Natural killer cell treated with Interleukin-12 subunit alpha and Interleukin-12 subunit beta and Interleukin-15 and Interleukin-18, amount 100 ng/mL, for 72 hours (primary cell): Measurements from ENCODE around the gene TMEM38B. TPM values are rescaled to one million over a fixed set of nuclear protein-coding genes. Genes with fewer than 3 reads are reported as not detected.
A peak's percentile ranks its signal among the peaks of the same experiment; 100 is the strongest.

ENCODE experiments used
- ATAC-seq, 2 donors: fragments of 150-1000 bp; cut with Tn5 transposase in 1 of 2; sonication (Bioruptor Pico), chemical (Tn5 transposase) in 1 of 2; 2 replicates each; pipeline ENCODE4 v1.10.0; 2021
- DNase-seq: peaks from one replicate; pipeline ENCODE4 v3.0.0; 2022; ENCODE audit warnings: low spot score
- H3K27ac Mint-ChIP-seq, 2 donors: 1 replicate in 1 of 2; 2 replicates in 1 of 2; pipeline ENCODE4 v1.8.0; 2022; ENCODE audit warnings: mixed read lengths in 2 of 2, mild to moderate bottlenecking in 1 of 2, moderate library complexity in 1 of 2
- H3K27me3 Mint-ChIP-seq, 2 donors: 1 replicate in 1 of 2; 2 replicates in 1 of 2; pipeline ENCODE4 v1.8.0; 2022; ENCODE audit warnings: mixed read lengths in 2 of 2
- H3K36me3 Mint-ChIP-seq: one replicate; pipeline ENCODE4 v1.8.0; 2022; ENCODE audit warnings: mixed read lengths
- H3K4me1 Mint-ChIP-seq, 2 donors: 1 replicate in 1 of 2; 2 replicates in 1 of 2; pipeline ENCODE4 v1.8.0; 2022; ENCODE audit warnings: low read depth in 2 of 2, mixed read lengths in 2 of 2, mild to moderate bottlenecking in 1 of 2
- H3K4me3 Mint-ChIP-seq: one replicate; pipeline ENCODE4 v1.8.0; 2022; ENCODE audit warnings: mixed read lengths
- H3K9me3 Mint-ChIP-seq: 2 replicates; pipeline ENCODE4 v1.8.0; 2022; ENCODE audit warnings: mixed read lengths
- total RNA-seq, 2 donors: library from RNA; stranded (reverse); gene quantifications; one replicate each; pipeline ENCODE4 v1.2.3, GENCODE V29; 2022

The TMEM38B gene
- total RNA-seq, 2 donors from 2014 or later = 13.7 TPM

DNA sequence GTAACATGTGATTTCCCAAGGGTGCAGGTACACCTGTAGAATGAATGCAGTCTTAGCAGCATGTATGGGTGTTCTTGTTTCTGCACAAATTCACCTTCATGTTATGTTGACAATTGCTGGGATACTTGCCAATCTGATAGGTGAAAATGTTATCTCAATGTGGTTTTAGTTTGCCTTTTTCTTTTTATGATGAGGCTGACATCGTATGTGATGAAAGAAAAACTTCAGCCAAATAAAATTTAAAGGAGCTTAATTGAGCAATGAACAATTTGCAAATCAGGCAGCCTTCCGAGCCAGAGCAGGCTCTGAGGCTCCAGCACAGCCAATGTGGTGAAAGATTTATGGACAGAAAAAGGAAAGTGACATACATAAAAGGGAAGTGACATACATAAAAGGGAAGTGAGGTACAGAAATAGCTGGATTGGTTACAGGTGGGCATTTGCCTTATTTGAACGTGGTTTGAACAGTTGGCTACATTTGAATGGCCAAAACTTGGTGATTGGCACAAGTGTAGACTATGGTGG is 21.6 kb upstream of the TMEM38B start:
- no peak for ATAC-seq
- H3K4me1 Mint-ChIP-seq = no peaks in the 10 kb centered on the region
- H3K36me3 Mint-ChIP-seq = no peaks in the 10 kb centered on the region
- no peak overlapping the region for H3K4me3 Mint-ChIP-seq
- DNase-seq = no peak
- no peaks in the 10 kb centered on the region for H3K9me3 Mint-ChIP-seq
- no peak overlapping the region for H3K27ac Mint-ChIP-seq
- peaks cover 16 to 27% of the 10 kb centered on the region in 2 donors for H3K27me3 Mint-ChIP-seq

DNA sequence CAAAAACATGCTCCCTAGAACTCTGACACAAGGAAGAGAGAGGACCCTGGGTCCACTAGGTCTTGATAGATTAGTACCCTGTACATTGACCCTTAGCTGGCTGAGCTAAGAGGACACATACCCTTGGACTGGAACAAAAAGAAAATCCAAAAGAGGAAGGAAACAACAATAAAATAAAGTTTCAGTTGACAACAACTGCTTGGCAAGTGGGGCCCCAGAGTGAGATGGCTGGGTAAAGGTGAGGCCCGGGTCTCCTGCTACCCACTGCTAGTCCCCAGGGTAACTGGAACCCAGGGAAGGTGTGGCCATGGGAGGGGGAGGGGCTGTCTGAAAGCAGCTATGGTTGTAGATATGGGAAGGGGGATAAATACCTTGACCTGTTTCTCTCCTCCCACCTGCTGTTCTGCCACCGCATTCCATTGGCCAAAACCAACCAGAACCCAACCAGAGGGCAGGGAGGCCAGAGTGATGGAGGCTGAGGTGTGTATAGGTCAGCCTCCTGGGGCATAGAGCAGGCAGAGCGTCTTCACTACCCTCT is 20.4 kb upstream of the TMEM38B start:
- no peaks in the 10 kb centered on the region for H3K36me3 Mint-ChIP-seq

DNA sequence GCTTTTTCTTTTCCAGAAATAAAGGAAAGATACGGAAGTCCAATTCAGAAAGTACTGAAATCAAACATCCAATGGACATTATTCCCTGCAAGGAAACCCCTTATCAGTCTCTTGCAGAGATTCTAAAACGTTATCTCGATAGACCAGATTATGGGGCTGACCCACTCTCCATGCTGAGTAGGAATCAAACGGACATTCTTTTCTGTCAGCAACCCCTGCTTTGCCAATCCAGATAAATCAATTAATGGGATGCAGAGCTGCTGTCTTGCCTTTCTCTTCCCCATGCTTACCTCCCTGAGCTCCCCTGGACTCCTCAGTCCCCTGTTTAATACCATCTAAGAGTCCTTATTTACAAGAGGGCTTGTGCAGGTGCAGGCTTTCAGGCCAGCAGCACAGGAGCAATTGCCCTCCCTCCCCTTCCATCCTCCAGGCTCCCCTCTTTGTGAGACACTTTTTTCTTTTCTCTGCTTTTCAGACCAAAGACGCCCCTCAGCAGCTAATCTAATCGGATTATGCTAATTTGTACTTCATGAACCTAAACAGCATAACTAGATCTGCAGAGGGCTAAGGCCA is 17.9 kb upstream of the TMEM38B start:
- Mint-ChIP-seq H3K36me3 (no peaks in the 10 kb centered on the region), H3K4me1 (no peaks in the 10 kb centered on the region), H3K27ac (no peak overlapping the region), H3K27me3 (peaks cover 7 to 12% of the 10 kb centered on the region in 2 donors), H3K4me3 (no peak overlapping the region), H3K9me3 (no peaks in the 10 kb centered on the region)
- ATAC-seq = no peak
- DNase-seq = no peak

More for the DNA sequence above, 20.4 kb upstream of the TMEM38B start:
- Mint-ChIP-seq H3K9me3 (no peaks in the 10 kb centered on the region), H3K27ac (no peak overlapping the region), H3K4me3 (no peak overlapping the region), H3K27me3 (peaks cover 14 to 26% of the 10 kb centered on the region in 2 donors), H3K4me1 (no peaks in the 10 kb centered on the region)
- DNase-seq (no peak), ATAC-seq (no peak)

DNA sequence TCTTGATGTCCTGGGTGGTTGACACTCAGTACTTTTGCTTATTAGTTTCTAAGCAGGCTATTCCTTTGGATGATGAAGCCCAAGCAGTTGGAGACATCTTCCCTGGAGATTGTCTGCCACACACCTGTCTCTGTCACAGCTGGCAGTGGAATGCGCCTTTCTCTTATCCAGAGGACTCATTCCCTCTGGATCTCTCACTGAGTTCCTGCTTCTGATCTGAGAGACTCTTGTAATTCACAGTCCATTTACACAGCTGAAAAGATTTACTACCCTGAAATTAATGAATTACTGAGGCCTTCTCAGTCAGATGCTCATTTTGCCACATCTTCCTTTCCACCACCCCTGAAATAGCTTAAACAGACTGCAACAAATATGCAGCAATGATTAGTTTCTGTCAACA is 16.2 kb upstream of the TMEM38B start:
- ATAC-seq = no peak
- Mint-ChIP-seq H3K9me3 (no peaks in the 10 kb centered on the region), H3K27ac (no peak overlapping the region), H3K27me3 (peaks cover 5% of the 10 kb centered on the region in 2 donors), H3K4me1 (no peaks in the 10 kb centered on the region), H3K36me3 (no peaks in the 10 kb centered on the region), H3K4me3 (no peak overlapping the region)
- DNase-seq = no peak

DNA sequence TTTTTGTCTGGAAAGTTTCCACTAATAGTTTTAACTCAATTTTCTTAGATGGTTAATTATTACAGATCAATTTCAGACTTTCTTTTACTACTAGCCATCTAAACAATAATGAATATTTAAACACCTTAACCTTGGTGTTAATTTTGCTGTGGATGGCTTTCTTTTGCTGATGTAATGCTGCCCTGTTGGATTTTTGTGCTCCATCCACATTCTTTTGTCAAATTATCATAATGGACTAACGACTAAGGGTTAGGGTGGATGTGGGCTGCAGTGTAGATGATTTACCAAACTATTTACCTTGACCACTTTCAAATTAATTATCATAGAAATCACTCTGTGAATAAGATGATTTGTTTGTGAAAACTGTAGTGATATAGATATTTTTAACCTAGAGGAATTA is 15.6 kb upstream of the TMEM38B start:
- Mint-ChIP-seq H3K4me1 (no peaks in the 10 kb centered on the region), H3K27me3 (peaks cover 0 to 4% of the 10 kb centered on the region in 2 donors)
- ATAC-seq = no peak

DNA sequence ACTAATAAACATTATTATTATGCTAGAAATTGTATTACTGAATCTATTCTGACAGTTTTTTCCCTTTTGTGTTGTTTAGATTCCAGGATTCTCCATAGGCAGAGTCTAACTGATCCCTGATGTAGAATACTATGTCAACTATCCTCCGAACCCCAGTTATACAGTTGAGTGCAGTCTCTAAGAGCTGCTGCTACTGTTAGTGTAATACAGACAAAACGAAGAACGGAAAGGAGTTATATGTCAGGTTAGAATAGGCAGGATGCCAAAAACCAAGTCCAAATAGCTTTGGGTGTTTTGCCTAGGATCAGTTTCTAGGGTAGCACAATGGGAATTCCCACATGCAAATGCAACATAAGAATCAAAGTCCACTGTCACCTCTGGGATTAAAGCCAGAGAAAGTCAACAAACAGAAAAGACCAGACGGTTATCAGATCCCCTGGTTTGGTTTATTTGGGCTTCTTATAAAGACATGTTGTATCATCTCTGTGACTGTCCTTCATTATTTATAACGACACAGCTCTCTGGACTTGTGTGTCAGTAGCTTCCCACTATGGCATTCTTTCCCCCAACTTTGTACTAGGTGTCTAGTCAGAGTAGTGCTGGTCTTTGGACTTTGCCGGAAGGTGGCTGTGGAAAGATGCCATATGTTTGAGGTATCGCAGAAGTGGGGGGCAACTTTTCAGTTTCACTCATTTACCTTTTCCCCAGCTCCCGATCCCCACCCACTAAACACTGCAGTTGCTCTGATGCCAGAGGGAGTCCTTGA is 14.9 kb upstream of the TMEM38B start:
- H3K27ac Mint-ChIP-seq = no peak overlapping the region
- no peaks in the 10 kb centered on the region for H3K4me1 Mint-ChIP-seq
- ATAC-seq (no peak), DNase-seq (no peak)
- no peaks in the 10 kb centered on the region for H3K36me3 Mint-ChIP-seq
- H3K4me3 Mint-ChIP-seq = no peak overlapping the region
- H3K27me3 Mint-ChIP-seq = peaks cover 0 to 3% of the 10 kb centered on the region in 2 donors
- no peaks in the 10 kb centered on the region for H3K9me3 Mint-ChIP-seq

More for the DNA sequence above, 15.6 kb upstream of the TMEM38B start:
- DNase-seq = no peak
- Mint-ChIP-seq H3K27ac (no peak overlapping the region), H3K4me3 (no peak overlapping the region), H3K9me3 (no peaks in the 10 kb centered on the region), H3K36me3 (no peaks in the 10 kb centered on the region)

DNA sequence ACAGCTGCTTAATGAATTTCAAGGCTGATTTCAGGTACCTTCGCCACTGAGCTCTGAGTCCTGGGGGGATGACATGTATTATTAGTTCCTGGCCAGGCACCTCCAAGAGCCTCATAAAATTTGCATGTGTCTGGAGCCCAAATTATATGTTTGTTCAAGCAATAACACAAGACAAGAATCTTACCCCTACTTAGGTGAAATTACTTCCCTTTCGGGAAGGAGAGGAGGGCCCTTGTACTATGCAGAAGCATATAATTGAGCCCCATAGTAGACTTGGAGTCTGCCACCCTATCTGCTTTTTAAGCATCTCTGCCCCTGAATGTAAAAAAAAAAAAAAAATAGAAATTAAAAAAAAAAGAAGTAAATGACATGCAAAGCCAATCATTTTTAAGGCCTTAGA is 13.0 kb upstream of the TMEM38B start:
- no peak for DNase-seq
- Mint-ChIP-seq H3K27ac (no peak overlapping the region), H3K4me3 (no peak overlapping the region), H3K9me3 (no peaks in the 10 kb centered on the region), H3K4me1 (no peaks in the 10 kb centered on the region), H3K27me3 (peaks cover 5 to 8% of the 10 kb centered on the region in 2 donors), H3K36me3 (no peaks in the 10 kb centered on the region)
- no peak for ATAC-seq

DNA sequence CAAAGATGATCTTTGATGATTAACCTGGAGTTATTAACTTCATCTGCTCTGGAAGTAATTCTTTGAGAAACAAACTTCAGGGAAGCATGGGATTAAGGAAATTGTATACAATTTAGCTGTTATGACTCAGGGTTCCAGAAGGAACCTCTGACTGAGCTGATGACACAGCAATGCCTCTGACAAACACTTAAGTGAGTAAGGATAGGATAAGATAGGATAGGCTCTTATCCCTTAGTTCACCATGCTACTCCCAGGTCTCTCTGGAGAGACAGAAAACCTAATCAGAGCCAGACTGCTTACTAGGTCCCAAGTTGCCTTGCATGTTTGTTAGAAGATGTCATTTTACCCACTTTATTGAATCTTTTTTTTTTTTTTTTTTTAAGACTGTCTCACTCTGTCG is 12.6 kb upstream of the TMEM38B start:
- Mint-ChIP-seq H3K27ac (no peak overlapping the region), H3K27me3 (peaks cover 5 to 11% of the 10 kb centered on the region in 2 donors), H3K9me3 (no peaks in the 10 kb centered on the region), H3K36me3 (no peaks in the 10 kb centered on the region), H3K4me3 (no peak overlapping the region), H3K4me1 (no peaks in the 10 kb centered on the region)
- ATAC-seq = no peak
- no peak for DNase-seq

DNA sequence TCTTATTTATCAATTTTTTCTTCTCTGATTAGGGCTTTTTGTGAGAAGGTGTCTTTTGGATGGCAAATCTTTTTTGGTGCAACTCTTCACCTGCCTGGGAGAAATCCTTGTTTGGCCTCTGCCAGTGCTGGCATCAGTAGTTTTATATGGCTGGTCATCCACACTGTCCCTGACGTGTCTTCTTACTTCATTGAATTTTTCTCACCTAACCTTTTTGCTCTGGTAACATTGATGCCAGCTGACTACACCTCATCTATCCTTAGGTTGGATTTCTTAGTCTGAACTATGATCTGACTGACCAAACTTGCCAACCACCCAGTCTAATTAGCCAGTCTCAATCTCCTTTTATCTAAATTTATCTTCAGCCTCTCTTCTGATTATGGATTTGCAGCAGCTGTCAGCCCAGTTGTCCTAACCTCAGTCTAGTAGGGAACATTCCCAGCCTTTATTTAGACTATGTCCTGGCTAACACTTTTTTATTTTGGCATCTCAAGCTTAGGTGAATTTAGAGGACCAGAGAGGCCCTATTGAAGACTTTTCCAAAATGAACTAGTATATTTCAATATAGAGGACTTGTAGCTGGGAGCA is 10.6 kb upstream of the TMEM38B start:
- Mint-ChIP-seq H3K27ac (no peak overlapping the region), H3K27me3 (peaks cover 15 to 27% of the 10 kb centered on the region in 2 donors)

DNA sequence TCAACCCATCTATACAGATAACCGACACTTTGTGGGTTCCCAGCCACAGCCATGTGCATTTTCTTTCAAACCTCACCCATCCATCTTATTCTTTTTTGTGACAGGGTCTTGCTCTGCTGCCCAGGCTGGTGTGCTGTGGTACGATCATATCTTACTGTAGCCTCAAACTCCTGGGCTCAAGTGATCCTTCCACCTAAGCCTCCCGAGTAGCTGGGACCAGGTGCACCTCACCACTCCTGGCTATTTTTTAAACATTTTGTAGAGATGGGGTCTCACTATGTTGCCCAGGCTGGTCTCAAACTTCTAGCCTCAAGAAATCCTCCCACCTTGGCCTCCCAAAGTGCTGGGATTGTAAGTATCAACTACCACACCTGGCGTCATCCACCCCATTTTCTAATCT is 7.4 kb upstream of the TMEM38B start:
- Mint-ChIP-seq H3K9me3 (no peaks in the 10 kb centered on the region), H3K36me3 (no peaks in the 10 kb centered on the region), H3K27me3 (peaks cover 22 to 45% of the 10 kb centered on the region in 2 donors), H3K27ac (no peak overlapping the region), H3K4me1 (no peaks in the 10 kb centered on the region), H3K4me3 (no peak overlapping the region)
- ATAC-seq (no peak), DNase-seq (no peak)

More for the DNA sequence above, 10.6 kb upstream of the TMEM38B start:
- DNase-seq = no peak
- Mint-ChIP-seq H3K9me3 (no peaks in the 10 kb centered on the region), H3K36me3 (no peaks in the 10 kb centered on the region), H3K4me1 (no peaks in the 10 kb centered on the region), H3K4me3 (no peak overlapping the region)
- ATAC-seq = no peak

DNA sequence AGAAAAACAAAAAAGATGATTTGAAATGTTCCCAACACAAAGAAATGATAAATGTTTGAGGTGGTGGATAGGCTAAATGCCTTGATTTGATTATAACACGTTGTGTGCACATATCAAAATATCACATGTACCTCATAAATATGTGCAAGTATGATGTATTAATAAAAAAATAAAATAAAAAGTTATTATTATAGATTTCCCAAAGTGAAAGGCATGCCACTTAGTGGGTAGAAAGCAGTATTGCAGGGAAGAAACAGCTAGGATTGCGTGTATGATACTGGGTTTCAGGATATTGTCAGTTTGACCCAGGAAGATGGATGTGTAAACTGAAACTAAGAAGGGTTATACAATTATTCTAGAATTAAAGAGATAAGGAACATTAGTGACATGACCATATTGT is 3.6 kb upstream of the TMEM38B start:
- H3K9me3 Mint-ChIP-seq = no peaks in the 10 kb centered on the region
- DNase-seq (no peak), ATAC-seq (no peak)
- no peak overlapping the region for H3K27ac Mint-ChIP-seq
- peaks cover 13 to 18% of the 10 kb centered on the region in 2 donors for H3K4me1 Mint-ChIP-seq
- no peaks in the 10 kb centered on the region for H3K36me3 Mint-ChIP-seq
- peaks cover 27 to 52% of the 10 kb centered on the region in 2 donors for H3K27me3 Mint-ChIP-seq
- H3K4me3 Mint-ChIP-seq = no peak overlapping the region

DNA sequence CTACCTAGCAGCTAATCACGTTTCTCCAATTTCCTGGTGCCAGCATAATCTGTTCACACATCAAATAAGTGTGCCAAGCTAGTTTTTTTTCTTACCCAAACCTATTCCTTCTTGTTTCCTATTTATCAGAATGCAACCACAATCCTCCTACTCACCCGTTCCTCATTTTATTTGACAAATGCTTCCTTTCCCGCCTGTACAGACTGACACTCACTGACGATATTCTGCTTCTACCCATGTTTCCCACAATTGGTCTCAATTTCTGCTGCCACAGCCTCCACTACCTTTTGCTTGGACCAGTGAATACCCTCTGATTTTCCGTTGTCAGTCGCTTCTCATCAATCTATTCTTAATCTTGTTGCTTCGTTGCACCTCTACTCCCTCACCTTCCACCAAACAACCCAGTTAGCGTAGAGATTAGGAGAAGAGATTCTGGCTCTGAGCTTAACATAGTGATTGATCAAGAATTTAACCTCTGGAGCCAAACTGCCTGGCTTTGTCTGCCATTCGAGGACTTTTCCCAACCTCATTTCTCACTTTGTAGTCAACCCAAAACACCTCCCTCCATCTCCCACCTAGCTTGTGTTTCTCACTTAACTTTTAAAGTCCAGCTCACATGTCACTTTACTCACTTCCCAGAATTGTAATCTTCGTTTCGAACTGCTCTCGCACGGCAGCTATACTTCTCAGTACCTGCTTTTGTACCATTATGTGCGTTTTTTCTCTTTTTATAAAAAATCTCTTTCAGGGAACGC is 729 bp upstream of the TMEM38B start:
- no peaks in the 10 kb centered on the region for H3K36me3 Mint-ChIP-seq
- peaks cover 16 to 30% of the 10 kb centered on the region in 2 donors for H3K27me3 Mint-ChIP-seq
- H3K4me1 Mint-ChIP-seq = peaks cover 16 to 19% of the 10 kb centered on the region in 2 donors
- no peak for DNase-seq
- peak overlapping the region; percentile 87 for H3K4me3 Mint-ChIP-seq
- H3K27ac Mint-ChIP-seq = peak overlapping the region in 1 of 2 donors; percentile 34
- no peaks in the 10 kb centered on the region for H3K9me3 Mint-ChIP-seq
- ATAC-seq = no peak

DNA sequence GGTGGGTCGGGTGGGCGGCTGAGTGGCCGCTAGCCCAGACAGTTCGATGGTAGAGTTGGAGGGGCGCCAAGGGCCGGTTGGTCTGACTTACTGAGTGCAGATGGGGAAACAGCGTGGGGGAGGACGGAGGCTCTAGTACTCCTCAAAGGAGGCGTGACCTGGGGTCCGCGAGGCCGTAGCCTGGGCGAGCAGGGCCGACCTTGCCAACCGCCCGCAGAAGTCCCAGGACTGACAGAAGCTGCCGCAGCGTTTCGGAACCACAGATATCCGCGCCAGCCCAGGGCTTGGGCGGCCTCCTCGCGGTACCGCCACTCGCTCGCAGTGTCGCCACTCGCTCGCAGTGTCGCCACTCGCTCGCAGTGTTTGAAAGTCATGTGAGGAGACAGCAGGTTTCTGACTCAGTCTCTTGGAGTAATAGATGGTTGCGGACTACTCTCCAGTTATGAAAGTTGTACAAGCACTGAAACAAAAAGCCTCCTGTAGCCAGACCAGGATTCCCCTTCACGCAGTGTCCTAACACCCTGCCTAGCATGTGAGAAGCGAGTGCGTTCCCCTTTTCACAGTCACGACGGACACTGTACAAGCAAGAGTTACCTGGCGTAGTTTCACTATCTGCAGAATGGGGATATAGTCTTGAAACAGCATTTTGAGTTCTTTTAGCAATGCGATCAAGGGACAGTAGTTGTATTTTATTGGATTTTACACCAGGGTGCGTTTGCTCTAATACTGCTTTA is 674 bp downstream of the TMEM38B start:
- peaks cover 16 to 19% of the 10 kb centered on the region in 2 donors for H3K4me1 Mint-ChIP-seq
- peak; percentile 69 for DNase-seq
- peak; percentile 81 to 88 for ATAC-seq
- peak overlapping the region; percentile 87 for H3K4me3 Mint-ChIP-seq
- H3K27me3 Mint-ChIP-seq = peaks cover 15 to 22% of the 10 kb centered on the region in 2 donors
- no peaks in the 10 kb centered on the region for H3K9me3 Mint-ChIP-seq
- H3K27ac Mint-ChIP-seq = peak overlapping the region; percentile 23 to 24
- no peaks in the 10 kb centered on the region for H3K36me3 Mint-ChIP-seq
